HCT116 (cell line): ENCODE data around the gene SDK2. TPM values are rescaled to one million over a fixed set of nuclear protein-coding genes. Genes with fewer than 3 reads are reported as not detected.

Source experiments
- ATAC-seq: fragments of 200-7000 bp; cut with Tn5 transposase; 2 replicates; pipeline ENCODE4 v1.9.1; 2020; ENCODE audit warnings: mild to moderate bottlenecking, moderate library complexity
- BruUV-seq: library from RNA; stranded (reverse); fragments of 400-500 nt; replicated peaks from 2 replicates; lab custom pipeline; 2021; lab: Mats Ljungman, UMichigan
- CTCF ChIA-PET: fragments of 300-600 bp; sonication (Branson Sonifier 250); formaldehyde crosslinking; loops from one replicate; lab custom pipeline; 2021; ENCODE audit warnings: antibody characterized with exemption; lab: Charles Lee
- POLR2A ChIA-PET: fragments of 300-600, 350-600 bp; sonication (Branson Sonifier 250); formaldehyde crosslinking; loops from one replicate; lab custom pipeline; 2021; ENCODE audit warnings: antibody characterized with exemption; lab: Charles Lee
- RAD21 ChIA-PET, 2 experiments: fragments of 300-600 bp; sonication (Branson Sonifier 250); formaldehyde crosslinking; loops; one replicate each; lab custom pipeline; 2023; ENCODE audit warnings: low total read pairs in 2 of 2; ENCODE audit not compliant: uncharacterized antibody in 2 of 2, unreplicated experiment in 2 of 2, low non-redundant PET in 1 of 2; lab: Charles Lee
- DNase-seq: peaks from one replicate; pipeline ENCODE4 v3.0.0-alpha.2; 2010; ENCODE audit warnings: low read depth, low spot score
- H2AFZ ChIP-seq: fragments of 200-600 bp; shearing (Covaris generic), sonication (generic); 2 replicates; pipeline ENCODE4 v1.6.1; 2017; ENCODE audit warnings: low read depth, mixed run types, mixed read lengths, antibody characterized with exemption, low read length; ENCODE audit not compliant: poor library complexity, severe bottlenecking
- H3K27ac ChIP-seq: 2 replicates; pipeline ENCODE4 v1.5.1; 2012; ENCODE audit warnings: low read depth, low read length
- H3K27me3 ChIP-seq: fragments of 200-600 bp; sonication (generic); 2 replicates; pipeline ENCODE4 v1.6.1; 2016; ENCODE audit warnings: mixed run types, low read length, mixed read lengths; ENCODE audit not compliant: insufficient read depth
- H3K36me3 ChIP-seq, 2 experiments: fragments of 200-500 bp in 1 of 2; fragments of 200-600 bp in 1 of 2; sonication (Bioruptor generic) in 1 of 2; sonication (generic) in 1 of 2; 2 replicates each; pipeline versions ENCODE4 v1.5.1 to v1.6.1; 2014 to 2016; ENCODE audit warnings: low read length in 2 of 2, inconsistent platforms in 1 of 2, mixed read lengths in 1 of 2, mixed run types in 1 of 2; ENCODE audit not compliant: insufficient read depth in 2 of 2, control insufficient read depth in 1 of 2
- H3K4me1 ChIP-seq, 2 experiments: fragments of 200-600 bp in 1 of 2; sonication (generic) in 1 of 2; 2 replicates each; pipeline versions ENCODE4 v1.5.1 to v1.6.1; 2012 to 2017; ENCODE audit warnings: low read length in 2 of 2, inconsistent platforms in 1 of 2, mild to moderate bottlenecking in 1 of 2, mixed read lengths in 1 of 2, mixed run types in 1 of 2, moderate library complexity in 1 of 2; ENCODE audit not compliant: insufficient read depth in 2 of 2, control insufficient read depth in 1 of 2
- H3K4me2 ChIP-seq: fragments of 200-600 bp; sonication (generic); 2 replicates; pipeline ENCODE4 v1.6.1; 2017; ENCODE audit warnings: mixed run types, low read length, mixed read lengths
- H3K4me3 ChIP-seq, 2 experiments: fragments of 200-600 bp in 1 of 2; sonication (generic) in 1 of 2; replicated peaks in 1 of 2; 2 replicates each; pipeline ENCODE4 v1.5.1; 2011 to 2016; ENCODE audit warnings: low read length in 2 of 2, control low read depth in 1 of 2, low read depth in 1 of 2, mild to moderate bottlenecking in 1 of 2, mixed read lengths in 1 of 2, mixed run types in 1 of 2
- H3K79me2 ChIP-seq: fragments of 200-600 bp; sonication (generic); 2 replicates; pipeline ENCODE4 v1.6.1; 2017; ENCODE audit warnings: mild to moderate bottlenecking, mixed run types, low read length, moderate library complexity, mixed read lengths; ENCODE audit not compliant: insufficient read depth
- H3K9ac ChIP-seq: fragments of 200-600 bp; sonication (generic); 2 replicates; pipeline ENCODE4 v1.6.1; 2016; ENCODE audit warnings: low read length, mixed read lengths
- H3K9me2 ChIP-seq: fragments of 200-600 bp; sonication (generic), shearing (Covaris generic); 2 replicates; pipeline ENCODE4 v1.6.1; 2017; ENCODE audit warnings: mixed run types, mild to moderate bottlenecking, moderate library complexity; ENCODE audit not compliant: insufficient read depth
- H3K9me3 ChIP-seq, 2 experiments: fragments of 200-500 bp in 1 of 2; fragments of 200-600 bp in 1 of 2; sonication (Bioruptor generic) in 1 of 2; sonication (generic) in 1 of 2; 2 replicates each; pipeline ENCODE4 v1.6.1; 2014 to 2017; ENCODE audit warnings: low read length in 2 of 2, mixed read lengths in 2 of 2, inconsistent platforms in 1 of 2, low read depth in 1 of 2, mild to moderate bottlenecking in 1 of 2, mixed run types in 1 of 2, moderate library complexity in 1 of 2; ENCODE audit not compliant: control insufficient read depth in 1 of 2, insufficient read depth in 1 of 2
- H4K20me1 ChIP-seq: fragments of 200-600 bp; sonication (generic), shearing (Covaris generic); 2 replicates; pipeline ENCODE4 v1.6.1; 2017; ENCODE audit warnings: mixed run types, mild to moderate bottlenecking, moderate library complexity; ENCODE audit not compliant: insufficient read depth
- CBX3 ChIP-seq: IDR thresholded peaks from 2 replicates; pipeline ENCODE4 v1.6.1; 2012; ENCODE audit warnings: low read depth
- CEBPB ChIP-seq: IDR thresholded peaks from 2 replicates; pipeline ENCODE4 v1.6.1; 2012; ENCODE audit warnings: low read depth
- EZH2 ChIP-seq: fragments of 200-600 bp; sonication (generic); IDR thresholded peaks from 2 replicates; pipeline ENCODE4 v1.6.1; 2017; ENCODE audit warnings: antibody characterized with exemption, mixed run types
- EZH2phosphoT487 ChIP-seq: fragments of 200-600 bp; IDR thresholded peaks from 2 replicates; pipeline ENCODE4 v1.6.1; 2018; ENCODE audit warnings: antibody characterized with exemption, borderline replicate concordance
- FOSL1 ChIP-seq: IDR thresholded peaks from 2 replicates; pipeline ENCODE4 v1.6.1; 2012; ENCODE audit warnings: low read depth
- POLR2A ChIP-seq: IDR thresholded peaks from 2 replicates; pipeline ENCODE4 v1.7.0; 2011; ENCODE audit warnings: borderline replicate concordance; ENCODE audit not compliant: insufficient read depth, insufficient read length; ENCODE audit errors: extremely low read depth
- POLR2AphosphoS5 ChIP-seq: IDR thresholded peaks from 2 replicates; pipeline ENCODE4 v1.6.1; 2011; ENCODE audit warnings: mild to moderate bottlenecking, low read depth, low read length, moderate library complexity
- RAD21 ChIP-seq: IDR thresholded peaks from 2 replicates; pipeline ENCODE4 v1.6.1; 2012; ENCODE audit warnings: low read depth, mild to moderate bottlenecking
- SP1 ChIP-seq: IDR thresholded peaks from 2 replicates; pipeline ENCODE4 v1.6.1; 2012; ENCODE audit warnings: low read depth
- YY1 ChIP-seq: IDR thresholded peaks from 2 replicates; pipeline ENCODE4 v1.6.1; 2011; ENCODE audit warnings: low read length, low read depth, moderate library complexity, mild to moderate bottlenecking; ENCODE audit not compliant: insufficient replicate concordance; ENCODE audit errors: extremely low read depth
- ZNF274 ChIP-seq: fragments of 200-500 bp; sonication (Bioruptor generic); IDR thresholded peaks from 2 replicates; pipeline ENCODE4 v1.6.1; 2014; ENCODE audit warnings: mild to moderate bottlenecking, low read depth, low read length, inconsistent platforms
- intact Hi-C: fragments of 100-400 bp; cut with micrococcal nuclease; formaldehyde crosslinking; loops from 2 replicates; pipeline ENCODE4 v1.10.0; 2022
- total RNA-seq: library from RNA; stranded (reverse); gene quantifications from one replicate; pipeline ENCODE4 v1.2.1, GENCODE V29; 2021; ENCODE audit not compliant: unreplicated experiment
- TF ChIP-seq, protein P1 (sequence below): IDR thresholded peaks from 2 replicates; pipeline ENCODE4 v1.6.1; 2011; ENCODE audit warnings: mild to moderate bottlenecking, low read length, moderate library complexity; ENCODE audit not compliant: insufficient replicate concordance; ENCODE audit errors: extremely low read depth
- TF ChIP-seq, protein P2 (sequence below): IDR thresholded peaks from 2 replicates; pipeline ENCODE4 v1.6.1; 2012
- TF ChIP-seq, protein P3 (sequence below): IDR thresholded peaks from 2 replicates; pipeline ENCODE4 v1.6.1; 2012; ENCODE audit warnings: low read depth
- TF ChIP-seq, protein P4 (sequence below), 3 experiments: fragments of 200-600 bp in 1 of 3; sonication (generic) in 1 of 3; IDR thresholded peaks in 2 of 3; conservative IDR thresholded peaks in 1 of 3; 2 replicates each; pipeline ENCODE4 v1.5.1; 2012 to 2017; ENCODE audit warnings: low read depth in 2 of 3, low read length in 2 of 3, antibody characterized with exemption in 1 of 3, borderline replicate concordance in 1 of 3, control low read depth in 1 of 3, mild to moderate bottlenecking in 1 of 3, mixed read lengths in 1 of 3, mixed run types in 1 of 3, moderate library complexity in 1 of 3; ENCODE audit not compliant: insufficient read depth in 1 of 3

The SDK2 gene
- total RNA-seq, 1 experiment from 2014 or later, result 0.10 TPM

DNA sequence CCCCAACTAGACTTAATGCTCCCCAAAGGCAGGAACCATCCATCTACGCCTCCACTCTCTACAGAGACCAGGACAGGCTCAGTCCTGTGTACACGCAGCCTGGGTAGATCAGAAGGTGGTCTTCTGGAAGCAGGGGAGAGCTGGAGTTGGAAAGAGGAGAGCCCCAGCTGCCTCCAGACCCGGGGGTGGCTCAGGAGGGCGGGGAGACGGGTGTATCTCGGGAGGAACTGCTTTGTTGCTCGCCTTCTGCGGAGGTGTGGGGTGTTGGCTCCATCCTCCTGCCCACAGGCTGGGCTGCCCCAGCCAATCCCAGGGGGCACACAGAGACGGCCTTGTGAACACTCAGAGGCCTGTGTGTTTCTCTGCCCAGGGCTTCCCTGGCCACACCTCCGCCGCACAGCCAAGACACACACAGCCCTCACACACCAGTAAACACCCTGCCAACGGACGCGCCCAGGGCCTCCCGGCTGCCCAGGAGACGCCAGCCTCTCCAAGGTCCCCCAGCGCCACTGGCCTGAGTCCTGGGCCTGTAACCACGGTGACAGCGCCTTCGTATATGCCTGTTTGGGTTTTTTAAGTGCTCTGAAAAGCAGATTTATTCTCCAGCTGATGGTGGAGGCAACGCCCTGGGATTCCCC lies 189.1 kb downstream of the SDK2 start:
- no peak; the same call in 1 of the 2 replicates for ATAC-seq
- DNase-seq, result no peak
- Histone ChIP-seq H3K27me3 (no peaks in the 10 kb centered on the region), H3K9ac (no peak overlapping the region), H3K27ac (no peak overlapping the region), H3K9me3 (peaks cover 0 to 9% of the 10 kb centered on the region in 2 experiments; a peak in 1 of 4 replicates), H3K4me3 (no peak overlapping the region), H3K79me2 (no peaks in the 10 kb centered on the region), H3K36me3 (no peaks in the 10 kb centered on the region), H3K4me1 (no peaks in the 10 kb centered on the region), H2AFZ (no peak overlapping the region), H3K9me2 (no peaks in the 10 kb centered on the region), H4K20me1 (no peaks in the 10 kb centered on the region), H3K4me2 (no peak overlapping the region)
- RAD21 ChIA-PET, result no interaction called here
- intact Hi-C loops, result no loop called here
- TF ChIP-seq YY1, result no peak
- TF ChIP-seq FOSL1, result no peak
- TF ChIP-seq, protein P1, sequence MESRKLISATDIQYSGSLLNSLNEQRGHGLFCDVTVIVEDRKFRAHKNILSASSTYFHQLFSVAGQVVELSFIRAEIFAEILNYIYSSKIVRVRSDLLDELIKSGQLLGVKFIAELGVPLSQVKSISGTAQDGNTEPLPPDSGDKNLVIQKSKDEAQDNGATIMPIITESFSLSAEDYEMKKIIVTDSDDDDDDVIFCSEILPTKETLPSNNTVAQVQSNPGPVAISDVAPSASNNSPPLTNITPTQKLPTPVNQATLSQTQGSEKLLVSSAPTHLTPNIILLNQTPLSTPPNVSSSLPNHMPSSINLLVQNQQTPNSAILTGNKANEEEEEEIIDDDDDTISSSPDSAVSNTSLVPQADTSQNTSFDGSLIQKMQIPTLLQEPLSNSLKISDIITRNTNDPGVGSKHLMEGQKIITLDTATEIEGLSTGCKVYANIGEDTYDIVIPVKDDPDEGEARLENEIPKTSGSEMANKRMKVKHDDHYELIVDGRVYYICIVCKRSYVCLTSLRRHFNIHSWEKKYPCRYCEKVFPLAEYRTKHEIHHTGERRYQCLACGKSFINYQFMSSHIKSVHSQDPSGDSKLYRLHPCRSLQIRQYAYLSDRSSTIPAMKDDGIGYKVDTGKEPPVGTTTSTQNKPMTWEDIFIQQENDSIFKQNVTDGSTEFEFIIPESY, result no peak
- TF ChIP-seq POLR2A, result no peak
- TF ChIP-seq POLR2AphosphoS5, result no peak
- TF ChIP-seq, protein P2, sequence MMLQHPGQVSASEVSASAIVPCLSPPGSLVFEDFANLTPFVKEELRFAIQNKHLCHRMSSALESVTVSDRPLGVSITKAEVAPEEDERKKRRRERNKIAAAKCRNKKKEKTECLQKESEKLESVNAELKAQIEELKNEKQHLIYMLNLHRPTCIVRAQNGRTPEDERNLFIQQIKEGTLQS, result no peak
- TF ChIP-seq EZH2, result no peak
- no peak for TF ChIP-seq RAD21
- no peak for TF ChIP-seq EZH2phosphoT487
- TF ChIP-seq, protein P3, sequence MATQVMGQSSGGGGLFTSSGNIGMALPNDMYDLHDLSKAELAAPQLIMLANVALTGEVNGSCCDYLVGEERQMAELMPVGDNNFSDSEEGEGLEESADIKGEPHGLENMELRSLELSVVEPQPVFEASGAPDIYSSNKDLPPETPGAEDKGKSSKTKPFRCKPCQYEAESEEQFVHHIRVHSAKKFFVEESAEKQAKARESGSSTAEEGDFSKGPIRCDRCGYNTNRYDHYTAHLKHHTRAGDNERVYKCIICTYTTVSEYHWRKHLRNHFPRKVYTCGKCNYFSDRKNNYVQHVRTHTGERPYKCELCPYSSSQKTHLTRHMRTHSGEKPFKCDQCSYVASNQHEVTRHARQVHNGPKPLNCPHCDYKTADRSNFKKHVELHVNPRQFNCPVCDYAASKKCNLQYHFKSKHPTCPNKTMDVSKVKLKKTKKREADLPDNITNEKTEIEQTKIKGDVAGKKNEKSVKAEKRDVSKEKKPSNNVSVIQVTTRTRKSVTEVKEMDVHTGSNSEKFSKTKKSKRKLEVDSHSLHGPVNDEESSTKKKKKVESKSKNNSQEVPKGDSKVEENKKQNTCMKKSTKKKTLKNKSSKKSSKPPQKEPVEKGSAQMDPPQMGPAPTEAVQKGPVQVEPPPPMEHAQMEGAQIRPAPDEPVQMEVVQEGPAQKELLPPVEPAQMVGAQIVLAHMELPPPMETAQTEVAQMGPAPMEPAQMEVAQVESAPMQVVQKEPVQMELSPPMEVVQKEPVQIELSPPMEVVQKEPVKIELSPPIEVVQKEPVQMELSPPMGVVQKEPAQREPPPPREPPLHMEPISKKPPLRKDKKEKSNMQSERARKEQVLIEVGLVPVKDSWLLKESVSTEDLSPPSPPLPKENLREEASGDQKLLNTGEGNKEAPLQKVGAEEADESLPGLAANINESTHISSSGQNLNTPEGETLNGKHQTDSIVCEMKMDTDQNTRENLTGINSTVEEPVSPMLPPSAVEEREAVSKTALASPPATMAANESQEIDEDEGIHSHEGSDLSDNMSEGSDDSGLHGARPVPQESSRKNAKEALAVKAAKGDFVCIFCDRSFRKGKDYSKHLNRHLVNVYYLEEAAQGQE, result no peak
- TF ChIP-seq ZNF274, result no peak
- TF ChIP-seq, protein P4, sequence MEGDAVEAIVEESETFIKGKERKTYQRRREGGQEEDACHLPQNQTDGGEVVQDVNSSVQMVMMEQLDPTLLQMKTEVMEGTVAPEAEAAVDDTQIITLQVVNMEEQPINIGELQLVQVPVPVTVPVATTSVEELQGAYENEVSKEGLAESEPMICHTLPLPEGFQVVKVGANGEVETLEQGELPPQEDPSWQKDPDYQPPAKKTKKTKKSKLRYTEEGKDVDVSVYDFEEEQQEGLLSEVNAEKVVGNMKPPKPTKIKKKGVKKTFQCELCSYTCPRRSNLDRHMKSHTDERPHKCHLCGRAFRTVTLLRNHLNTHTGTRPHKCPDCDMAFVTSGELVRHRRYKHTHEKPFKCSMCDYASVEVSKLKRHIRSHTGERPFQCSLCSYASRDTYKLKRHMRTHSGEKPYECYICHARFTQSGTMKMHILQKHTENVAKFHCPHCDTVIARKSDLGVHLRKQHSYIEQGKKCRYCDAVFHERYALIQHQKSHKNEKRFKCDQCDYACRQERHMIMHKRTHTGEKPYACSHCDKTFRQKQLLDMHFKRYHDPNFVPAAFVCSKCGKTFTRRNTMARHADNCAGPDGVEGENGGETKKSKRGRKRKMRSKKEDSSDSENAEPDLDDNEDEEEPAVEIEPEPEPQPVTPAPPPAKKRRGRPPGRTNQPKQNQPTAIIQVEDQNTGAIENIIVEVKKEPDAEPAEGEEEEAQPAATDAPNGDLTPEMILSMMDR (IDR thresholded peaks at IDR 0.05 in 2 of 3, conservative IDR thresholded peaks at IDR 0.05 in 1 of 3; ENCODE audit: borderline replicate concordance in 1 of 3, insufficient read depth in 1 of 3, low read depth in 2 of 3, low read length in 2 of 3), result no peak
- TF ChIP-seq CBX3, result no peak
- TF ChIP-seq CEBPB, result no peak
- TF ChIP-seq SP1, result no peak
- POLR2A ChIA-PET, result no interaction called here
- CTCF ChIA-PET, result no interaction called here
- BruUV-seq, result no TSS peak
